Uterus (tissue), 2 donors: ENCODE data around the gene SPSB2.

Experiments used
- POLR2A ChIP-seq, 2 donors: fragments of 450-650 bp; IDR thresholded peaks; one replicate each; pipeline ENCODE4 v1.6.1; 2016; ENCODE audit warnings: antibody characterized with exemption in 2 of 2, mild to moderate bottlenecking in 1 of 2, moderate library complexity in 1 of 2
- TF ChIP-seq, protein P1 (sequence below), 4 experiments: fragments of 200-600 bp in 2 of 4; fragments of 450-650 bp in 2 of 4; sonication (generic) in 2 of 4; IDR thresholded peaks; one replicate each; pipeline ENCODE4 v1.5.1; 2016 to 2019; ENCODE audit warnings: antibody characterized with exemption in 4 of 4, mild to moderate bottlenecking in 2 of 4, moderate library complexity in 1 of 4

- TF ChIP-seq, protein P1, sequence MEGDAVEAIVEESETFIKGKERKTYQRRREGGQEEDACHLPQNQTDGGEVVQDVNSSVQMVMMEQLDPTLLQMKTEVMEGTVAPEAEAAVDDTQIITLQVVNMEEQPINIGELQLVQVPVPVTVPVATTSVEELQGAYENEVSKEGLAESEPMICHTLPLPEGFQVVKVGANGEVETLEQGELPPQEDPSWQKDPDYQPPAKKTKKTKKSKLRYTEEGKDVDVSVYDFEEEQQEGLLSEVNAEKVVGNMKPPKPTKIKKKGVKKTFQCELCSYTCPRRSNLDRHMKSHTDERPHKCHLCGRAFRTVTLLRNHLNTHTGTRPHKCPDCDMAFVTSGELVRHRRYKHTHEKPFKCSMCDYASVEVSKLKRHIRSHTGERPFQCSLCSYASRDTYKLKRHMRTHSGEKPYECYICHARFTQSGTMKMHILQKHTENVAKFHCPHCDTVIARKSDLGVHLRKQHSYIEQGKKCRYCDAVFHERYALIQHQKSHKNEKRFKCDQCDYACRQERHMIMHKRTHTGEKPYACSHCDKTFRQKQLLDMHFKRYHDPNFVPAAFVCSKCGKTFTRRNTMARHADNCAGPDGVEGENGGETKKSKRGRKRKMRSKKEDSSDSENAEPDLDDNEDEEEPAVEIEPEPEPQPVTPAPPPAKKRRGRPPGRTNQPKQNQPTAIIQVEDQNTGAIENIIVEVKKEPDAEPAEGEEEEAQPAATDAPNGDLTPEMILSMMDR (IDR thresholded peaks at IDR 0.05), result no peak
- TF ChIP-seq POLR2A (IDR thresholded peaks at IDR 0.05), result no peak
Measured at GRCh38 chr12:6902448-6902847, 29.3 kb upstream of the SPSB2 start.
